GM18526 (cell line): ENCODE measurements around the gene ZNF133.

Experiments used
- POLR2A ChIP-seq: IDR thresholded peaks from 3 replicates; pipeline ENCODE4 v1.6.1; 2011; ENCODE audit not compliant: insufficient read length; ENCODE audit errors: extremely low read depth

ZNF133 gene

GRCh38 chr20:18276821-18277220 is 11.5 kb upstream of the ZNF133 start:
- TF ChIP-seq POLR2A: no peak

- no peak for TF ChIP-seq POLR2A
Measured at GRCh38 chr20:18279242-18279641, 9.1 kb upstream of the ZNF133 start.

DNA sequence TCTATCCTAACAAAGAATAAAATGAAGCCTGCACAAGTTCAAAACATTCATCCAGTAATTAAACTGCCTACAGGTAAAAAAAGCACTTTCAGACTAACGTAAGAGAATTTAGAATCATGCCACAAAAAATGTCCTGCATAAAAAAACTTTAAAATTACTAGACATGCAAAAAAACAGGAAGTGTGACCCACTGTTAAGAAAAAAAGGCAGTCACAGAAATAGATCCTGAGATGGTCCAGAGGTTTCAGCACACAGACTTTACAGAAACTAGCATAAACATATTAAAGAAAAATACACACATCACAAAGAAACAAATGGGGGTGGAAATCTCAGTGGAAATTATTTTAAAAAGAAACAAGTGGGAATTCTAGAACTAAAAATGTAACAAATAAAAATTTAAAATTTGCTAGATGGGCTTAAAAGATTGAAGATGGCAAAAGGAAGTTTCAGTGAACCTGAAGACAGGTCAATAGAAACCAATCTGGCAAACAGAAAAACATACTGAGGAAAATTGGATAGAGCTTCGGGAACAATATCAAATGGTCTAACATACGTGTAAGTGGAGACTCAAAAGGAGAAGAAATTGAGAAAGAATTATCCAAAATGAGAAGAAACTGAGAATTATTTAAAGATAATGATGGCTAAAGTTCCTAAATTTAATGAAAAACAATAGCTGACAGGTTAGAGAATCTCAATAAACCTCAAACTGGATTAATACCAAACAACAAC is 3.4 kb upstream of the ZNF133 start:
- no peak for TF ChIP-seq POLR2A

GRCh38 chr20:18287546-18287914 is 797 bp upstream of the ZNF133 start:
- no peak for TF ChIP-seq POLR2A

DNA sequence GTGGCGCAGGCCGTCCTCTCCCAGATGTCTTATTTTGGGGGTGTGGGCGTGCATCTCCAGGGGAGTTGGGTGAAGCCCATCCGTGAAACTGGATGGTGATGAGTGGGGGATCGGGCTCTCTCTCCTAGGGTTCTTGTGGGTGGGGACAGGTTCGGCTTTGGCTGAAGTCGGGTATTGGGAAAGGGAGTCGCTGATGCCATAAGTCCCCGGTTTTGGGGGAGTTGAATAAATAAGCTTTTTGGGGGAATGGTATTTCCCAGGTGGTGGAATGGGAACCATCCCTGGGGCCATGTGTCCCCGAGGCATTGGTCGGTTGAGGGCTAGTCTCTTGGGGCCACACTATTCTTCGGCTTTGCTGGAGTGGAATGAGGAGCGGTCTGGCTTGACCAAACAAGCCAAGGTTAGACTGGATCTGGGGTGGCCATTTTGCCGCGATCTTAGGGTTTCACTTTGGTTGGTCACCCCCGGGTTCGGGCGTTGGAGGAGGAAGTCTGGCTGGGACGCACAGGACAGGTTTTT is 481 bp downstream of the ZNF133 start:
- no peak for TF ChIP-seq POLR2A

DNA sequence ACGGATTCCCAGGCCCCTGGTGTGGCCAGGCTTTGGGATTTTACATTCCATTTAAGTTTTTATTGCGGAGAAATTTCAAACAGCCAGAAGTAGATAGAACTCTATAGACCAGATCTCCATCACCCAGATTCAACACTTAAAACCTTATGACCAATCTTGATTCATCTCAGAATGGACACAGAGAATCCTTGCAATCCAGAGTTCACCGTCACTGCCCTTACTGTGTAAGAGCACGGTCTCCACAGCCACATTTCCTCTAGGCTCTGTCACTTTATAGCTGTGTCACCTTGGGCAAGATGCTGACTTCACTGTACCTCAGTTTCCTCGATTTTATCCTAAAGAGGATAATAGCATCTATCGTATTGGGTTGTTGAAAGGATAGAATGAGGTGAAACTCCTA is 979 bp downstream of the ZNF133 start:
- no peak for TF ChIP-seq POLR2A

DNA sequence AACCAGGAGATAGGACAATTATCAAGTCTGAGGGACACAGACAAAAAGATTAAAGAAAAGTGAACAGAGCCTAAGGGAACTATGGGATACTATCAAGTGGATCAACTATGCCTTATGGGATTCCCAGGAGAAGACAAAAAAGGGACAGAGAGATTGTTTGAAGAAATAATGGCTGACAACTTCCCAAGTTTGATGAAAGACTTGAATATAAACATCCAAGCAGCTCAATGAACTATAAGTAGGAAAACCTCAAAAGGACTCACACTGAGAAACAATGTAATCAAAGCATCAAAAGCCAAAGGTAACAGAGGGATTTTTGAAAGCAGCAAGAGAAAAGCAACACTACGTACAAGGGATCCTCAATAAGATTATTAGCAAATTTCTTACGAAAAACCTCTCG is 11.0 kb downstream of the ZNF133 start:
- no peak for TF ChIP-seq POLR2A

DNA sequence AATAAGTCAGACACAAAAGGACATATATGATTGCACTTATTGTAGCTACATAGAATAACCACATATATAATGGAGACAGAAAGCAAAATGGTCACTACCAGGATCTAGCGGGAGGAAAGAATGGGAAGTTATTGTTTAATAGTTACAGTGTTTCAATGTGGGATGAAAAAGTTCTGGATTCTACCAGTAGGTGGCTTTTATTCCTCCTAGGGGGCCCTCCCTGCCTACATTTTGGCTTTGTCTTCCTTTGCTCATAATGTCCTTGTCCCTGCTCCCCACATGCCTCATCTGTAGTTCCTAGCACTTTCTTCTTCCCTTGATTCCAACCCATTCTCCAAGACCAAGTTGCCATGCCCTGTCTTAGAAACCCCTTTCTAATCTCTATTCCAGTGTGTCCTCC is 16.3 kb downstream of the ZNF133 start:
- no peak for TF ChIP-seq POLR2A

DNA sequence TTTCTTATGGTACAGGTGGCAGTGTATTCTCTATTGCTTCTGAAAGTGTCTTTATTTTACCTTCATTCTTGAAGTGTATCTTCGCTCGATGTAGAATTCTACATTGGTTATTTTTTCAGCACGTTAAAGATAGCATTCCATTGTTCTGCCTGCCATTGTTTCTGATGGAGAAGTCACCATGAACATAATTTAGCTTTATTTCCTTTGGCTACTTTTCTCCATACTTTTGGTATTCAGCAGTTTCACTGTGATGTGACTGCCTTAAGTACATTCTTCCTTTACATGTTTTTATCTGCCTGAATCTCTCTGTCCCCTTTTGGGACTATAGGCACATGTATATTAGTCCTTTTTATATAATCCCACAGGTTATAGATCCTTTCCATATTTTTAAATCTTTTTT is 19.0 kb downstream of the ZNF133 start:
- TF ChIP-seq POLR2A: no peak

GRCh38 chr20:18310051-18310450 is 21.7 kb downstream of the ZNF133 start:
- TF ChIP-seq POLR2A: no peak

DNA sequence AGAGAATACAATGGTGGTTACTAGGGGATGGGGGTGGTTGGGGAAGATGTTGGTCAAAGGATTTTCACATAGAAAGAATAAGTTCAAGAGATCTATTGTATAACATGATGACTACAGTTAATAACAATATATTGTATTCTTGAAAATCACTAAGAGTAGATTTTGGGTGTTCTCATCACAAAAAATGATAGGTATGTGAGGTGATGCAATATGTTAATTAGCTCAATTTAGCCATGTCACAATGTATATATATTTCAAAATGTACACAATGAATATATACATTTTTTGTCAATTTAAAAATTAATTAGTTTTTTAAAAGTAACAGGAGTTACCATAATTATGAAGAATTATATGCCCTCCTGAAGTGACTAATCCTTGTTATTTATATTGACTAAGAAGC is 22.3 kb downstream of the ZNF133 start:
- TF ChIP-seq POLR2A: no peak

DNA sequence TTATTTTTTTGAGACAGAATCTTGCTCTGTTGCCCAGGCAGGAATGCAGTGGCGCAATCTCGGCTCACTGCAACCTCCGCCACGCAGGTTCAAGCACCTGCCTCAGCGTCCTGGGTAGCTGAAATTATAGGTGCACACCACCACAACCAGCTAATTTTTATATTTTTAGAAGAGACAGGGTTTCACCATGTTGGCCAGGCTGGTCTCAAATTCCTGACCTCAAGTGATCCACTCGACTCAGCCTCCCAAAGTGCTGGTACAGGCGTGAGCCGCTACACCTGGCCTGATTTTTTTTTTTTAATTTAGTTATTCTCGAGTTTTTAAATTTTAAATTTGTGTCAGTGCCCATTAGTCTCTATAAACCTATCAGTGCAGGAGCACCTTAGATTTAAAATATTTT is 24.4 kb downstream of the ZNF133 start:
- TF ChIP-seq POLR2A: no peak

DNA sequence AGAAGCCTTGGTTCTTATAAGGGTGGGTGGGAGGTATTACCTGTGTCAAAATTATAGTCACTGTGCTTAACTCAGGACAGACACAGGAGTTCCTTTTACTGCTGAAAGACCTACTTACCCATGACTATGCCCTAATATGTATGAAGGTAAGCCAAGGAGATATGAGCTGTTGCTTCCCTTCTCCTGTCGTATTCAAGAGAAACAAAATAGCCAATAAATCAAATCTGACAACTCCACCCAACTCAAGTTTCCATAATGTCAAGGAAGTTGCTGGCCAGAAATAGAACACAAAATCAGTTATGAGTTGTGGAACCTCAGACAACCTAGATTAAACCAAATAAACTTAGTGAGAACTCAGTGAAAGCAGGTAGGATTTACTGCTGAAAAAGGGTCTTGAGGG is 25.1 kb downstream of the ZNF133 start:
- TF ChIP-seq POLR2A: no peak

DNA sequence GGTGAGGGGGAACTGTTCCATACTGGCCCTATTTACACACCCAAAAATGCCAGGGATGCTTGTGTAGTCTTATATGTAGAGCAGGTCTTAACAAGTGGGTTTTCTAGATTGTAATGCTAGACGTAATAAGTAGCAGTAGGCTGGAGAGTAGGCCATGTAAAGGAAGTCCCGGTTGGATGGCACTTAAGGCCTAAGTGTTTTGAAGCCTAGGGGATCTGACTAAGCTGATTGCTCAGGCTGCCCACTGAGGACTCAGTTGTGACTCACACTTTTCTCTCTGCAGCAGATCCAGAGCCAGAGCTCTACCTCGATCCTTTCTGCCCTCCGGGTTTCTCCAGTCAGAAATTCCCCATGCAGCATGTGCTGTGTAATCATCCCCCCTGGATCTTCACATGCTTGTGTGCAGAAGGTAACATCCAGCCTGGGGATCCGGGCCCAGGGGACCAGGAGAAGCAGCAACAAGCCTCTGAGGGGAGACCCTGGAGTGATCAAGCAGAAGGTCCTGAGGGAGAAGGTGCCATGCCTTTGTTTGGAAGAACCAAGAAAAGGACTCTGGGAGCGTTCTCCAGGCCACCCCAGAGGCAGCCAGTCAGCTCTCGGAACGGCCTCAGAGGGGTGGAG is 26.6 kb downstream of the ZNF133 start:
- TF ChIP-seq POLR2A: no peak

DNA sequence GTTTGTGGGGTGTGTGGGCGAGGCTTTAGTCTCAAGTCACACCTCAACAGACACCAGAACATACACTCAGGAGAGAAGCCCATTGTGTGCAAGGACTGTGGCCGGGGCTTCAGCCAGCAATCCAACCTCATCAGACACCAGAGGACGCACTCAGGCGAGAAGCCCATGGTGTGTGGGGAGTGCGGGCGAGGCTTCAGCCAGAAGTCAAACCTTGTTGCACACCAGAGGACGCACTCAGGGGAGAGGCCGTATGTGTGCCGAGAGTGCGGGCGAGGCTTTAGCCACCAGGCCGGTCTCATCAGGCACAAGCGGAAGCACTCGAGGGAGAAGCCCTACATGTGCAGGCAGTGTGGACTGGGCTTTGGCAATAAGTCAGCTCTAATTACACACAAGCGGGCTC is 27.8 kb downstream of the ZNF133 start:
- no peak for TF ChIP-seq POLR2A

GRCh38 chr20:18321316-18321715 is 33.0 kb downstream of the ZNF133 start:
- TF ChIP-seq POLR2A: no peak
